MCF 10A (cell line): ENCODE measurements around the gene KLHDC9. TPM values are rescaled to one million over a fixed set of nuclear protein-coding genes. Genes with fewer than 3 reads are reported as not detected.

Experiments used
- BruUV-seq: library from RNA; stranded (reverse); fragments of 400-500 nt; replicated peaks from 2 replicates; lab custom pipeline; 2021; lab: Mats Ljungman, UMichigan
- CTCF ChIA-PET: fragments of 300-600 bp; sonication (Branson Sonifier 250); formaldehyde crosslinking; extraction: SDS; loops from one replicate; lab custom pipeline; 2021; ENCODE audit warnings: antibody characterized with exemption, inconsistent platforms; lab: Yijun Ruan, JAX
- POLR2A ChIA-PET: fragments of 300-600, 350-650 bp; sonication (Branson Sonifier 250); formaldehyde crosslinking; extraction: SDS; loops from one replicate; lab custom pipeline; 2020; ENCODE audit warnings: antibody characterized with exemption, inconsistent platforms; lab: Yijun Ruan, JAX
- DNase-seq: peaks from one replicate; pipeline ENCODE4 v3.0.0-alpha.2; 2018; ENCODE audit not compliant: unreplicated experiment
- H3K27ac Mint-ChIP-seq: one replicate; pipeline ENCODE4 v1.8.0; 2022; ENCODE audit warnings: mild to moderate bottlenecking, low read depth, mixed read lengths; ENCODE audit not compliant: unreplicated experiment
- H3K27me3 Mint-ChIP-seq: one replicate; pipeline ENCODE4 v1.8.0; 2022; ENCODE audit warnings: mixed read lengths; ENCODE audit not compliant: insufficient read depth, unreplicated experiment
- H3K36me3 Mint-ChIP-seq: one replicate; pipeline ENCODE4 v1.8.0; 2022; ENCODE audit warnings: mild to moderate bottlenecking, moderate library complexity, mixed read lengths; ENCODE audit not compliant: insufficient read depth, unreplicated experiment
- H3K4me1 Mint-ChIP-seq: one replicate; pipeline ENCODE4 v1.8.0; 2022; ENCODE audit warnings: mixed read lengths; ENCODE audit not compliant: insufficient read depth, unreplicated experiment
- H3K4me3 Mint-ChIP-seq: one replicate; pipeline ENCODE4 v1.8.0; 2022; ENCODE audit warnings: mild to moderate bottlenecking, moderate library complexity, mixed read lengths; ENCODE audit not compliant: unreplicated experiment
- H3K9me3 Mint-ChIP-seq: one replicate; pipeline ENCODE4 v1.8.0; 2022; ENCODE audit warnings: mixed read lengths; ENCODE audit not compliant: unreplicated experiment
- intact Hi-C: fragments of 100-400 bp; cut with micrococcal nuclease; formaldehyde crosslinking; loops from 2 replicates; pipeline ENCODE4 v1.14.1; 2022
- total RNA-seq: library from RNA; stranded (reverse); gene quantifications from 2 replicates; pipeline ENCODE4 v1.2.3, GENCODE V29; 2022
- TF ChIP-seq, protein P1 (sequence below): fragments of 200-600 bp; IDR thresholded peaks from one replicate; pipeline ENCODE4 v1.8.0; 2022; ENCODE audit warnings: antibody characterized with exemption, mild to moderate bottlenecking; ENCODE audit not compliant: unreplicated experiment

Gene KLHDC9
- total RNA-seq, 1 experiment from 2014 or later: not detected

GRCh38 chr1:161068306-161069234, 29.6 kb upstream of the KLHDC9 start:
- BruUV-seq: no TSS peak
- Mint-ChIP-seq H3K27ac (no peak overlapping the region), H3K36me3 (peaks cover 10% of the 10 kb centered on the region), H3K4me1 (peaks cover 27% of the 10 kb centered on the region), H3K9me3 (no peaks in the 10 kb centered on the region), H3K4me3 (no peak overlapping the region), H3K27me3 (no peaks in the 10 kb centered on the region)
- DNase-seq: no peak
- CTCF ChIA-PET: interaction anchor here (0.7 to 14.2 kb wide), 5 partner anchors 27 to 237 kb away, joined by 3 to 331 read pairs (median 4); partner anchors contain the start of genes KLHDC9 and TOMM40L
- intact Hi-C loops: no loop called here
- POLR2A ChIA-PET: interaction anchor here (0.6 to 1.3 kb wide), 3 partner anchors 12 to 27 kb away, joined by 4 to 5 read pairs (median 5); partner anchors contain the start of gene USF1
- TF ChIP-seq, protein P1, sequence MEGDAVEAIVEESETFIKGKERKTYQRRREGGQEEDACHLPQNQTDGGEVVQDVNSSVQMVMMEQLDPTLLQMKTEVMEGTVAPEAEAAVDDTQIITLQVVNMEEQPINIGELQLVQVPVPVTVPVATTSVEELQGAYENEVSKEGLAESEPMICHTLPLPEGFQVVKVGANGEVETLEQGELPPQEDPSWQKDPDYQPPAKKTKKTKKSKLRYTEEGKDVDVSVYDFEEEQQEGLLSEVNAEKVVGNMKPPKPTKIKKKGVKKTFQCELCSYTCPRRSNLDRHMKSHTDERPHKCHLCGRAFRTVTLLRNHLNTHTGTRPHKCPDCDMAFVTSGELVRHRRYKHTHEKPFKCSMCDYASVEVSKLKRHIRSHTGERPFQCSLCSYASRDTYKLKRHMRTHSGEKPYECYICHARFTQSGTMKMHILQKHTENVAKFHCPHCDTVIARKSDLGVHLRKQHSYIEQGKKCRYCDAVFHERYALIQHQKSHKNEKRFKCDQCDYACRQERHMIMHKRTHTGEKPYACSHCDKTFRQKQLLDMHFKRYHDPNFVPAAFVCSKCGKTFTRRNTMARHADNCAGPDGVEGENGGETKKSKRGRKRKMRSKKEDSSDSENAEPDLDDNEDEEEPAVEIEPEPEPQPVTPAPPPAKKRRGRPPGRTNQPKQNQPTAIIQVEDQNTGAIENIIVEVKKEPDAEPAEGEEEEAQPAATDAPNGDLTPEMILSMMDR: no peak

GRCh38 chr1:161069241-161069640, 28.9 kb upstream of the KLHDC9 start:
- intact Hi-C loops: no loop called here
- no TSS peak for BruUV-seq
- Mint-ChIP-seq H3K36me3 (peaks cover 16% of the 10 kb centered on the region), H3K9me3 (no peaks in the 10 kb centered on the region), H3K27ac (no peak overlapping the region), H3K4me3 (no peak overlapping the region), H3K27me3 (no peaks in the 10 kb centered on the region), H3K4me1 (peaks cover 33% of the 10 kb centered on the region)
- ChIA-PET POLR2A (interaction anchor here (1.2 kb wide), 1 partner anchor 12 kb away, joined by 4 read pairs; no protein-coding TSS in a partner anchor), CTCF (interaction anchor here (0.6 to 14.2 kb wide), 4 partner anchors 18 to 238 kb away, joined by 4 to 331 read pairs (median 20); partner anchors contain the start of gene KLHDC9)
- DNase-seq: no peak
- TF ChIP-seq, protein P1: no peak

GRCh38 chr1:161069731-161070270, 28.4 kb upstream of the KLHDC9 start, which contains the start of gene ARHGAP30:
ARHGAP30 (minus strand) TSS chr1:161069891; CDS start chr1:161069624, 267 bp downstream.
- CTCF ChIA-PET: interaction anchor here (0.6 to 14.2 kb wide), 4 partner anchors 10 to 28 kb away, joined by 4 to 331 read pairs (median 22); partner anchors contain the start of gene KLHDC9
- BruUV-seq: no TSS peak
- Mint-ChIP-seq H3K27me3 (no peaks in the 10 kb centered on the region), H3K27ac (no peak within 1 kb of the TSS), H3K36me3 (peaks cover 17% of the 10 kb centered on the region), H3K4me1 (peaks cover 39% of the 10 kb centered on the region), H3K4me3 (no peak within 1 kb of the TSS), H3K9me3 (no peaks in the 10 kb centered on the region)
- POLR2A ChIA-PET: interaction anchor here (0.5 to 2.4 kb wide), 5 partner anchors 34 to 807 kb away, joined by 3 to 13 read pairs (median 3); partner anchors contain the start of genes DCAF8, F11R, NIT1 and PFDN2
- no peak for DNase-seq
- TF ChIP-seq, protein P1: no peak
- intact Hi-C loops: no loop called here
